HepG2 (cell line): ENCODE measurements around the gene PLB1. TPM values are rescaled to one million over a fixed set of nuclear protein-coding genes. Genes with fewer than 3 reads are reported as not detected.

Experiments
- CBX2 ChIP-seq, 2 experiments: fragments of 200-600 bp in 1 of 2; sonication (generic); formaldehyde crosslinking in 1 of 2; IDR thresholded peaks; 2 replicates each; pipeline versions ENCODE4 v1.7.0 to v1.8.1; 2018 to 2022; ENCODE audit warnings: low read depth in 2 of 2, low read length in 1 of 2, mild to moderate bottlenecking in 1 of 2, missing genetic modification reagents in 1 of 2
- CENPX ChIP-seq: sonication (generic); formaldehyde crosslinking; IDR thresholded peaks from 2 replicates; pipeline ENCODE4 v1.9.0; 2021; ENCODE audit warnings: mild to moderate bottlenecking, missing genetic modification reagents, moderate library complexity
- PLRG1 ChIP-seq: fragments of 450-650 bp; conservative IDR thresholded peaks from 2 replicates; pipeline ENCODE4 v1.6.1; 2016
- RBM39 ChIP-seq: fragments of 200-400 bp; formaldehyde crosslinking; IDR thresholded peaks from one replicate; pipeline ENCODE4 v1.6.1; 2018; ENCODE audit warnings: antibody characterized with exemption, mild to moderate bottlenecking, low read depth, low read length; ENCODE audit not compliant: poor library complexity, severe bottlenecking
- RCOR2 ChIP-seq: IDR thresholded peaks from 2 replicates; pipeline ENCODE4 v1.6.1; 2016; ENCODE audit warnings: missing biosample characterization, missing genetic modification reagents
- TBL1XR1 ChIP-seq: fragments of 150-350 bp; IDR thresholded peaks from 2 replicates; pipeline ENCODE4 v1.6.1; 2014; ENCODE audit warnings: borderline replicate concordance, low read length; ENCODE audit not compliant: partially characterized antibody
- ZBTB33 ChIP-seq: sonication (generic); formaldehyde crosslinking; IDR thresholded peaks from 2 replicates; pipeline ENCODE4 v1.4.0; 2020; ENCODE audit warnings: missing genetic modification reagents
- ZC3H4 ChIP-seq: sonication (generic); formaldehyde crosslinking; IDR thresholded peaks from 2 replicates; pipeline ENCODE4 v1.4.0; 2020; ENCODE audit warnings: missing genetic modification reagents, borderline replicate concordance
- ZNF101 ChIP-seq: sonication (generic); formaldehyde crosslinking; IDR thresholded peaks from 2 replicates; pipeline ENCODE4 v1.4.0; 2020; ENCODE audit warnings: mild to moderate bottlenecking, low read depth, missing genetic modification reagents, borderline replicate concordance
- ZNF547 ChIP-seq: sonication (generic); formaldehyde crosslinking; IDR thresholded peaks from 2 replicates; pipeline ENCODE4 v1.5.1; 2020; ENCODE audit warnings: mild to moderate bottlenecking, missing genetic modification reagents
- ZNF609 ChIP-seq: sonication (generic); formaldehyde crosslinking; IDR thresholded peaks from 2 replicates; pipeline ENCODE4 v1.4.0; 2020; ENCODE audit warnings: mild to moderate bottlenecking, missing genetic modification reagents, borderline replicate concordance
- ZSCAN30 ChIP-seq: sonication (generic); formaldehyde crosslinking; IDR thresholded peaks from 2 replicates; pipeline ENCODE4 v1.5.0; 2020; ENCODE audit warnings: mild to moderate bottlenecking, missing genetic modification reagents
- polyA plus RNA-seq, 8 experiments: library from polyadenylated mRNA; depleted of rRNA in 3 of 8; stranded (reverse) in 7 of 8; unstranded in 1 of 8; fragments of >200 nt; fragmentation: Illumina TruSeq in 4 of 8; extraction: Trizol in 4 of 8; gene quantifications; 2 replicates each; pipeline versions ENCODE4 v1.2.1 to v1.2.3, GENCODE V29; 2011 to 2016; ENCODE audit warnings: low read depth in 4 of 8, missing spikeins in 1 of 8, mixed read lengths in 1 of 8; ENCODE audit not compliant: insufficient read depth in 1 of 8
- total RNA-seq, 5 experiments: library from RNA; depleted of rRNA; stranded (reverse); fragments of >200 nt; fragmentation: Illumina TruSeq; extraction: Trizol; gene quantifications; 2 replicates each; pipeline ENCODE4 v1.2.3, GENCODE V29; 2016; ENCODE audit warnings: low read depth in 1 of 5
- TF ChIP-seq, protein P1 (sequence below): sonication (generic); formaldehyde crosslinking; IDR thresholded peaks from 2 replicates; pipeline ENCODE4 v1.4.0; 2020; ENCODE audit warnings: mild to moderate bottlenecking, low read depth, missing genetic modification reagents
- TF ChIP-seq, protein P2 (sequence below): sonication (generic); formaldehyde crosslinking; IDR thresholded peaks from 2 replicates; pipeline ENCODE4 v1.4.0; 2020; ENCODE audit warnings: missing genetic modification reagents, borderline replicate concordance
- TF ChIP-seq, protein P3 (sequence below): IDR thresholded peaks from 2 replicates; pipeline ENCODE4 v1.4.0; 2020; ENCODE audit warnings: mild to moderate bottlenecking, missing genetic modification reagents

Gene PLB1
- total and polyA plus RNA-seq, 2 of the 13 experiments (the other 11 are each of a cell fraction or from before 2014, with no cell fraction given), result 0.20 to 1.8 TPM

- TF ChIP-seq ZBTB33 (CRISPR knock-in tag) (no peak), ZSCAN30 (CRISPR knock-in tag) (no peak), RBM39 (no peak), TBL1XR1 (no peak), ZNF101 (no peak), ZNF547 (CRISPR knock-in tag) (0 out of 2 replicates have a peak, but pooled peaks have one; percentile 18), CBX2 (IDR thresholded peaks at IDR 0.05; ENCODE audit: low read depth, low read length) (no peak), CBX2 (CRISPR knock-in tag; IDR thresholded peaks at IDR 0.05; ENCODE audit: low read depth) (no peak), PLRG1 (no peak), ZC3H4 (CRISPR knock-in tag) (no peak), CENPX (CRISPR knock-in tag) (no peak), RCOR2 (no peak), ZNF609 (CRISPR knock-in tag) (no peak)
- TF ChIP-seq, protein P1, sequence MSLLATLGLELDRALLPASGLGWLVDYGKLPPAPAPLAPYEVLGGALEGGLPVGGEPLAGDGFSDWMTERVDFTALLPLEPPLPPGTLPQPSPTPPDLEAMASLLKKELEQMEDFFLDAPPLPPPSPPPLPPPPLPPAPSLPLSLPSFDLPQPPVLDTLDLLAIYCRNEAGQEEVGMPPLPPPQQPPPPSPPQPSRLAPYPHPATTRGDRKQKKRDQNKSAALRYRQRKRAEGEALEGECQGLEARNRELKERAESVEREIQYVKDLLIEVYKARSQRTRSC, result no peak
- TF ChIP-seq, protein P2, sequence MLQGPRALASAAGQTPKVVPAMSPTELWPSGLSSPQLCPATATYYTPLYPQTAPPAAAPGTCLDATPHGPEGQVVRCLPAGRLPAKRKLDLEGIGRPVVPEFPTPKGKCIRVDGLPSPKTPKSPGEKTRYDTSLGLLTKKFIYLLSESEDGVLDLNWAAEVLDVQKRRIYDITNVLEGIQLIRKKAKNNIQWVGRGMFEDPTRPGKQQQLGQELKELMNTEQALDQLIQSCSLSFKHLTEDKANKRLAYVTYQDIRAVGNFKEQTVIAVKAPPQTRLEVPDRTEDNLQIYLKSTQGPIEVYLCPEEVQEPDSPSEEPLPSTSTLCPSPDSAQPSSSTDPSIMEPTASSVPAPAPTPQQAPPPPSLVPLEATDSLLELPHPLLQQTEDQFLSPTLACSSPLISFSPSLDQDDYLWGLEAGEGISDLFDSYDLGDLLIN (CRISPR knock-in tag), result no peak
- TF ChIP-seq, protein P3, sequence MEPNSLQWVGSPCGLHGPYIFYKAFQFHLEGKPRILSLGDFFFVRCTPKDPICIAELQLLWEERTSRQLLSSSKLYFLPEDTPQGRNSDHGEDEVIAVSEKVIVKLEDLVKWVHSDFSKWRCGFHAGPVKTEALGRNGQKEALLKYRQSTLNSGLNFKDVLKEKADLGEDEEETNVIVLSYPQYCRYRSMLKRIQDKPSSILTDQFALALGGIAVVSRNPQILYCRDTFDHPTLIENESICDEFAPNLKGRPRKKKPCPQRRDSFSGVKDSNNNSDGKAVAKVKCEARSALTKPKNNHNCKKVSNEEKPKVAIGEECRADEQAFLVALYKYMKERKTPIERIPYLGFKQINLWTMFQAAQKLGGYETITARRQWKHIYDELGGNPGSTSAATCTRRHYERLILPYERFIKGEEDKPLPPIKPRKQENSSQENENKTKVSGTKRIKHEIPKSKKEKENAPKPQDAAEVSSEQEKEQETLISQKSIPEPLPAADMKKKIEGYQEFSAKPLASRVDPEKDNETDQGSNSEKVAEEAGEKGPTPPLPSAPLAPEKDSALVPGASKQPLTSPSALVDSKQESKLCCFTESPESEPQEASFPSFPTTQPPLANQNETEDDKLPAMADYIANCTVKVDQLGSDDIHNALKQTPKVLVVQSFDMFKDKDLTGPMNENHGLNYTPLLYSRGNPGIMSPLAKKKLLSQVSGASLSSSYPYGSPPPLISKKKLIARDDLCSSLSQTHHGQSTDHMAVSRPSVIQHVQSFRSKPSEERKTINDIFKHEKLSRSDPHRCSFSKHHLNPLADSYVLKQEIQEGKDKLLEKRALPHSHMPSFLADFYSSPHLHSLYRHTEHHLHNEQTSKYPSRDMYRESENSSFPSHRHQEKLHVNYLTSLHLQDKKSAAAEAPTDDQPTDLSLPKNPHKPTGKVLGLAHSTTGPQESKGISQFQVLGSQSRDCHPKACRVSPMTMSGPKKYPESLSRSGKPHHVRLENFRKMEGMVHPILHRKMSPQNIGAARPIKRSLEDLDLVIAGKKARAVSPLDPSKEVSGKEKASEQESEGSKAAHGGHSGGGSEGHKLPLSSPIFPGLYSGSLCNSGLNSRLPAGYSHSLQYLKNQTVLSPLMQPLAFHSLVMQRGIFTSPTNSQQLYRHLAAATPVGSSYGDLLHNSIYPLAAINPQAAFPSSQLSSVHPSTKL, result peak; percentile 57; the same call in 1 of the 2 replicates
These were observed 98.7 kb downstream of the PLB1 start (continued) for GRCh38 chr2:28594332-28595108.
